ENCODE measurements around the gene CD2AP.
"Not testable (repeated sequence)": the region's sequence is repeated elsewhere in the genome, so short reads cannot be mapped to it uniquely, and the experiment has no call there.

CD2AP gene

DNA sequence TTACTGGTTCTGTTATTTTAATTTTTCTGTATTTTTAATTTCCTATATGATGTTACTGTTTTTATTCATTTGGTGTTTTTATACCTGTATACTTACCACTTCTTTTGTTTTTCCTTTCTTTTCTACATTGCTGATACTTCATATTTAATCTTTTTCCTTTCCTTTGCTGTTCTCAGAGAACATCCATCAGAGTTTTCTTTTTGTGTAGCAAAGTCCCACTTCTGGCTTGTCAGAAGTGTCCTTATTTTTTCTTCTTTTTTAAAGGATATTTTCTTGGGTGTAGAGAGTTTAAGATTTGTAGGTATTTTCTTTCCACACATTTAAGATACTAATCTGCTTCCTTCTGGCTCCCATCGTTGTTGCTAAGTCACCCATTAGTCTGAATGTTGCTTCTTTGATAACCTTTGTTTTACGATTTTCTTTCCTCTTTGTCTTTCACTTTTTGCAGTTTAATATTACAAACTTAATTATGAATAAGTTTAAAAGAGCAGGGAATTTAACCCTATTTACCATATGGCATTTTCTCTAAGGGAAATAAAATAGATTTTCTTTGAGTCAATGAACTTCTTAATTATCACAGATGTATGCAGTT, 18.5 kb downstream of the CD2AP start:
- DNase-seq (ENCODE audit: low read depth in 2 of 2) = no peak

DNA sequence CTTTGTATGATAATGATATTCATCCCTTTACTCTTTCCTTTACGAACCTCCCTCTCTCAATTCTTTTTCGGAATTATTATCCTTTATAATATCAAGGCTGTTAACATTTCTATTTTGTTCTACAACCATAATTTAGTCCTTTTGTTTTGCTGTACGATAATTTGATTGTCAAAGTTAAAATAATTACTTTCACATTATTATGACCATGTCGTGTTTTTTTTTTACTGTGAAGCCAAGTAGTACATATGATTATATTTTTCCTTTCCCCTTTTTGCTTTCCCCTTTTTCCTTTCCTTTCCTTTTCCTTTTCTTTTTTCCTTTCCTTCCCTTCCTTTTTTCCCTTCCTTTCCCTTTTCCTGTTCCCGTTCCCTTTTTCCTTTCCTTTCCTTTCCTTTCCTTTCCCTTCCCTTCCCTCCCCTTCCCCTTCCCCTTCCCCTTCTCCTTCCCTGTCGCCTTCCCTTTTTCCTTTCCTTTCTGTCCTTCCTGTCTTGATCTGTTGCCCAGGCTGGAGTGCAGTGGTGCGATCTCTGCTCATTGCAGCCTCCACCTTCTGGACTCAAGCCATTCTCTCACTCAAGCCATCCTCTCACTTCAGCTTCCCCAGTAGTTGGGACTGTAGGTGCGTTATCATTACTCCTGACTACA, 19.5 kb downstream of the CD2AP start:
- DNase-seq (ENCODE audit: low read depth in 2 of 2) = no peak

DNA sequence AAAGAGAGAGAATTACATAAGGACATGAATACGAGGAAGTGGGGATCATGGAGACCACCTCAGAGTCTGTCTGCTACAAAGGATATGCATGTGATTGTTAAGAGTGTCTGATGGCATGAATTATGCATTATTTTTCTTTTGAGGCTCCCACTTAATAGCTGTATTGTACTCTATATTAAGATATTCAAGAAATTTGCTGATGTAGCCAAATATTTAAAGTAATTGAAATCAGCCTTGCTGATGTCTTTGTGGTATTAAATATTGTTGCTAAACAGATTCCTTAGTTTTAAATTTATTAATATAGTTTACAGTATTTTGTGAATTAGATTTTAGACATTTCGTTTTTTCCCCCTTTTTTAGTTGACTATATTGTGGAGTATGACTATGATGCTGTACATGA, 25.3 kb downstream of the CD2AP start:
- DNase-seq (ENCODE audit: low read depth in 2 of 2) = no peak

DNA sequence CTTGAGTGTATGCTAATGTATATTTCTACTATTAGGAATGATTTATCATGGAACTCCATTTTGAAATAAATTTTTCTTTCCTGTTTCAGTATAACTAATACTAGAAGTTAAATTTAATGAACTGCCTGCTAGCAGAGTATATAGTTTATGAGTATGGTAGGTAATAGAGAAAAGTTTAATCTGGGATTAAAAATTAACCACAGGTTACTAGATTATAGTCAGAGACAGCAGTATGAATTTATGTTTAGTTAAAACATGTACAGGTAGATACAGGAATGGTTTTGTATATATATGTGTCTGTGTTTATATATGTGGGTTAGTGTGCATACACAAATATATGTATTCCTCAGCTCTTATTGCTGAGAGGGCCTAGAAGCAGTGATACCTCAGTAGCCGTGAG, 32.3 kb downstream of the CD2AP start:
- DNase-seq (ENCODE audit: low read depth in 2 of 2) = no peak

DNA sequence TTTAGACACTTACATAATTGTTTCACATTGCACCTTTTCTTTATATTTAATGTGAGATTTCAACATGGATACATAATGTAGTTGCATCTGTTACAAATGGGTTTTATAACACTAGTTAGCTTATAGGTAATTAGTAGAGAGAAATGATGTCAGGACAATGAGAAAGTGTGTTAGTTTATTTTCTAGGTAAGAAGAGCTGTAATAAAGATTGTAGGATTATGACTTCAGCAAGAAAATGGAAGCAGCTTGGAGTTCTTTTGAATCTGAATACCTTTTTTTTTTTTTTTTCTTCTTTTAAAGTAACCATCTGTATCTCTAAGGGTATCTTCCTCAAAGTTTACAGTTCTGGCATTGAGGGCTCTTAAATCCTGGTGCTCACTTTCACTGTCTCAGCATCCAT, 35.3 kb downstream of the CD2AP start:
- no peak for DNase-seq (ENCODE audit: low read depth in 2 of 2)

DNA sequence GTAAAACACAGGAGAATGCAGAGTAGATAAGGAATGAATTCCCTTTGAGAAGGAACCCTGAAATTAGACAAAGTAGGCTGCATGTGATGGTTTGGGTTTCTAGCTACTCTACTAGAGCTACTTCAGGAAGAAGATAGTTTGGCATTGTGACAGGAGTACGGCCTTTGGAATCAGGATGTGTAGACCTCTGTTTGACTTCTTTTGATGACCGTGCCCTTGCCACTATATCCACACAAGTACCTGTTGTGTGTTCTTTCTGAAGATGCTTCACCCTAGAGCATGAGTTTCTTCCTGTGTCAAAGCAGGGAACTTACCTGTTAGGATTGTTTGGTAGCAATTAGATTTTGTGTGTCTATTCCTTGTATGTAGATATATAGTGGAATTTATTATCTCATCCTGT, 41.7 kb downstream of the CD2AP start:
- no peak for DNase-seq (ENCODE audit: low read depth in 2 of 2)

DNA sequence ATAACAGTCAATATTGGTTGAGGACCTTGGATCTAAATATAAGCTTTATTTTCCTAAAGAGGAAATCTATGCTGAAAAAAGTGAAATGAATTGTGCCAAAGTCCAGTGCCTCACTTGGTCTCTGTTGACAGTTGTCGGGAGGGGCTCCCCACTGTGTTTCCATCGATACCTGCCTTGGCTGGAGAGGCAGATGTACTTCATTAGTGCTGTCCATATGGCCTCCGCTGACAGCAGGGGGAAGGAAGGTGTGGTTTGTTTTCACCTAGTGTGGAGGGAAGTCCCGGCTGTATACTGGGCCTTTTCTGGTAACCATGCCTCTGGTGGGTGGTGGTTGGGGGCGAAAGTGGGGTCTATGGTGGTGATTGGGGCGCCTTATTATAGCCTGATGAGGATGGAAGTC, 42.7 kb downstream of the CD2AP start:
- DNase-seq (ENCODE audit: low read depth in 2 of 2) = no peak

DNA sequence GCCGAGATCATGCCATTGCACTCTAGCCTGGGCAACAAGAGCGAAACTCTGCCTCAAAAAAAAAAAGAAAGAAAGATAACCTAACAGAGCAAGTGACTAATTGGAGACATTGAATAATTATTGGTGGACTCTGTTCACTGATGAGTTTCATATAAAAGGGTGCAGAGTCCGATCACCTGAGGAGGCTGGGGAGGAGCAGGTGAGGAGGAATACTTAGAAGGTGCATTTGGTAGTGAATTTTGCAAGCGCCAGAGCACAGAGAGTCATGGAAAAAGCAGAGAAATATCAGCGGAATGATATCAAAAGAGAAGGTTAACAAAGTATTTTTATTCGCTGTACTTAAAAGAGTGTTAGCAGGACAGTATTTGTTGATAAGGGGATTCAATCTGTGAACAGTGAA, 44.4 kb downstream of the CD2AP start:
- DNase-seq (ENCODE audit: low read depth in 2 of 2) = no peak

DNA sequence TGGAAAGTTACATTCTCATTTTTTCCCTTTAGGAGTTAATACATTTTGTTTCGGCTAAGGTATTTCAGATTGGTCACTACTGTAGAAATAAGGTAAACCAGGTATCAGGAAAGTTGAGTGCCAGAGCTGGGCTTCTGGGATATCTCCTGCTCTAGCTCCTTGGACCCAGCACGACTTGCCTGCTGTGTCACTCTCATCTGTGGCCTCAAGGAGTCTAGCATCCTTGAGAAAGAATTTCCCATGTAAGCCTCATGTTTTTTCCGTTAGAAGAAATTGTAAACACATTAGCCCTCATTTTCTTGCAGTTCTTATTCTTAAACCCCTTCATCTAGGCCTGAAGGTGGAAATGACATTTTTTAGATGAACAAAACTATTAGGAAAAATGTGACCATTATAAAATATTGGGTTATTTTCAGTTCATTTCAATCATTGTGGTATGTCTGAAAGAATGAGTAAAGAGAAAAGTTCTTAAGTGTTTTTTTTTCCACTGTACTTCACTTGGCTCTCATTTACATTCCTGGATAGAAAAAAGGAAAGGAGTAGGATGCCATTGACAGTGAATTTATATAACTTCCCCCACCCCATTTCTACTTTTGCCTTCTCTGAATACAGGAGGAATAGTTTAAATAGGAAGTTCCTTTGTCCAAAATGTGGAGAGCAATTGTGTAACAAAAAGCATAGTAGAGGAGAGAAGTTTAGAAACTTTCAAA, 46.7 kb downstream of the CD2AP start:
- DNase-seq (ENCODE audit: low read depth in 2 of 2) = no peak

DNA sequence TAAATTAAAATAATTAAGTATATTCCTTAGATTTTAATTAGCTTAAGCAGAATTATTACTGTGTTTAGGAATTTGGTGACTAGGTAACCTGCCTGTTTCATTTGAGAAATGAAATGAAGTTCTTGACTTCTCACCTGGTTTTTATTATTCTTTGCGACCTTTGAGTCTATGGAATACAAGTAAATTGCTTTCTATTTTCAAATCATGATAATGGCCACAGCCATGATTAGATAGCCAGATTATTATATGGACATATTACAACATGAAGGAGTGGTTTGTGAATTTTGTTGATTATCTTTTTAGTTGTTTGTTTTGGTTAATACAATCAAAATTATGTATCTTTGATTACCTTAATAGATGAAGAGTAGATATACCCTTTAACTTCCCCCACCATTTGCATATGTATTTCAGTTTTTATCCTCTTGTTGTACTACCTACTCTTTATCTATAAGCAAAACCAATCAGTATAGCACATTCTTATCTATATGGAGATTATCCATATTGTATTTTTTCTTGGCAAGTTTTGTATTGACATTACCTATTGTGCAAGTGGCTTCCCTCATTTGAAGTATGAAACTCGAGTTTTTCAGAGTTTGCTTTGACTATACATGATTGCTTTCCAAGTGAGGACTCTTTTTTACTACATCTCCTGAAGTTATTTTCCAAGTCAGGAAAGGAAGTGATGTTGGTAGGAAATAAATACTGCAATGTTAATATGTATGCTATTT, 47.9 kb downstream of the CD2AP start:
- DNase-seq (ENCODE audit: low read depth in 2 of 2) = no peak

DNA sequence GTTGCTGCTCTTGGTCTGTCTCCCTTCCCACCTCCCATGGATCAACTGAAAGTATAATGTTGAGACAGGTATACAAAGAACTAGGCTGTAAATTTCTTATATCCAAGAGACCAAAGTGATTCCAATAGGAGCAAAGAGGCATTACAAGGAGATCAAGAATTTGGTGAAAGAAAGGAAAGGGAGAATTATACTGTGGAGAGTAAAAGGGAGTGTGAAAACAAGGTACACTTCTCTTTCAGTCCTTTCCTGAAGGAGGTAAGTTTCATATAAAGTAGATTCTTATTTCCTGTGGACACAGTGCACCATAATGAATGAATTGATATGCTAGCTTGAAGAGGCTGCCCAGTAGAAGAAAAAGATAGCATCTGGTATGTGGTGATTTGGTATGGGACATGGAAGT, 49.7 kb downstream of the CD2AP start:
- DNase-seq (ENCODE audit: low read depth in 2 of 2) = no peak

DNA sequence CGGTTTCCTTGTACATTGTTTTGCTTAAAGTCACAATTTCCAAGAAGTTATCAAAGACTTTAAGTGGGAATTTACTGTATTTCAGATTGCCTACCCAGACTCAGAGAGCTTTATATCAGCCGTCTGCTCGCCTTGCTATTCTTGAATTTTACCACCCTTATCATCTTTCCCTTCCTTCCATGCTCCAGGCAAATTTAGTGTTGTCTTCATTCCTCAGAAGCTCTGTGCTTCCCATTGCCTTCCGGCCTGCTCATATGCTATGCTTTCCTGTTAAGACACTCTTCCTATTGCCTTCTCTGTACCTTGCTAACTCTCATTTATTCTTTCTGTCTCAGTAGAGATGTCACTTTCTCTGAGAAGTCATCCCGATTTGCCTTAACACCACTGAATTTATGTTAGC, 52.1 kb downstream of the CD2AP start:
- no peak for DNase-seq (ENCODE audit: low read depth in 2 of 2)

DNA sequence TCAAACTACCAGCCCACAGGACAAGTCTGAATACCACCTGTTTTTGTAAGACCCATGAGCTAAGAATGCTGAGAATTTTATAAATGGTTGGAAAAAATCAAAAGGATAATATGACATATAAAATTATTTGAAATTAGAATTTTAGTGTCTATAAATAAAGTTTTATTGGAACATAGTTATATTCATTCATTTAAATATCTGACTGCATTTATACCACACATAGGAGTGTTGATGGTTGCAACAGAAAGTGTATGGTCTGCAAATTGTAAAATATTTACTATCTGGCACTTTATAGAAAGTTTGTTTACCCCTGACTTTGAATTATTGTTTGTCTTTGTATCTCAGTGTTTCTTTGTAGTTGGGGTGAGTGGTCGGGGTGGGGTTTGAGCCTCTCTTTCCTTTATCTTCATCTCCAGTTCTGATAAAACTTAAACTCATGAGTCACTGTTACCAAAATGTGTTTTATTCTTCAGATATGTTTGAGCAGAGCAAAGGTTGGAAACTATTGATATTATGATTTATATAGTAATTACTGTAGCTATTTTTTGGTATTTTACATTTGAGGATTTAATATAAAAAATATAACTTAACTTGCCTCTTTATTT, 55.5 kb downstream of the CD2AP start:
- DNase-seq (ENCODE audit: low read depth in 2 of 2) = no peak

DNA sequence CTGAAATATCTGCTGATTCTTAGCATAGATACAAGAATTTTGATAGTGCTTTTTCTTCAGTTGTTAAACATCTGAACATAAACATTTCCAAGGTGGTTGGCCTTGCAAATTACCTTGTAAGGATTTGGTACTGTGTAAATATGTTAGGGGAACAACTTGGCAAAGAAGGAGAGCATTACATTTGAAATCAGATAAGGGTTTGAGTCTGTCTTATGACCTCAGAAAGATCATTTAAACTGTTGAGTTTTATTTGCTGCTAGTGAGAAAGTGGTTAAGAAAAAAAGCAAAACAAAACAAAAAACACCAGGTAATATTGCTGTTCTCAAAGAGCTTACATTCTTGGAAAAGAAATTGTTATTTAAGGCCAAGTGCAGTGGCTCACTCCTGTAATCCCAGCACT, 56.5 kb downstream of the CD2AP start:
- DNase-seq (ENCODE audit: low read depth in 2 of 2) = no peak

DNA sequence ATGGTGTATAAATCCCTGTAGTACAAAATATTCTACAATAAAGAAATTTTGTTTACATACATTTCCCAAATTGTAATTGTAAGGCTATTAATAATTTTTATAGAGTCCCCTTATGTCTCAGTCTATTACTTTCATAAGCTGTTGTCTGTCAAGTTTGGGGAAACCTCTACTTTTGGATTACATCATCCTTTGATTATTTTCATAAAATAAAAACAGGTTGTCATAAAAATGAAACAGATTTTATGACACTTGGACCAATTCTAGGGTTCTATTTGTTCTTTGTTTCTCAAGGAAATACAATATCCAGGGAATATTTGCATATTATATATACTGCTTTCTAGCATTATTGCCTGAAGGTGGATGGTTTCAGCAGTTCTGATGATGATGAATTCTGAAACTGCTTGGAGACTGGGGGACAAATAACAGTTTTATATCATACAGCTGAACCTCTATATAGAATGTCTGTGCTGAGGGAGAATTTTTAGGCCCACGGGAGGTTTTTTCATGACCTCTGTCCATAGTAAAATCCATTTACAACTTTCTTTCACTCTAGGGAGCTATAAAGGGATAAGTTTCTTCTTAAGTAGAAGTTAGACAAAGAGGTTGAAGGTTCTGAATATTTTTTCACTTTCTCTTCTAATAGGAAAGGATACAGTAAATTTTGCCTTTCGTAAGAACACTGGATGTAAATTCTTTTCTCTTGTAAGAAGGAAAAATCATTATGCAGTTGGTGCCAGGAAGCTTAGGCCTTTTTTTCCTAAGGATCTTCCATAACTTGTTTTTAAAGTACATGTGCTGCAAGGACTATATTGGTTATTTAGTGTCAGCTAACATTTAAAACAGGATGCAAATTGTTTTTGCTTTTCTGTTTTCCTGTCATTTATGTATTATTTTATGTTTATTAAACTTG, 58.0 kb downstream of the CD2AP start:
- DNase-seq (ENCODE audit: low read depth in 2 of 2) = no peak

DNA sequence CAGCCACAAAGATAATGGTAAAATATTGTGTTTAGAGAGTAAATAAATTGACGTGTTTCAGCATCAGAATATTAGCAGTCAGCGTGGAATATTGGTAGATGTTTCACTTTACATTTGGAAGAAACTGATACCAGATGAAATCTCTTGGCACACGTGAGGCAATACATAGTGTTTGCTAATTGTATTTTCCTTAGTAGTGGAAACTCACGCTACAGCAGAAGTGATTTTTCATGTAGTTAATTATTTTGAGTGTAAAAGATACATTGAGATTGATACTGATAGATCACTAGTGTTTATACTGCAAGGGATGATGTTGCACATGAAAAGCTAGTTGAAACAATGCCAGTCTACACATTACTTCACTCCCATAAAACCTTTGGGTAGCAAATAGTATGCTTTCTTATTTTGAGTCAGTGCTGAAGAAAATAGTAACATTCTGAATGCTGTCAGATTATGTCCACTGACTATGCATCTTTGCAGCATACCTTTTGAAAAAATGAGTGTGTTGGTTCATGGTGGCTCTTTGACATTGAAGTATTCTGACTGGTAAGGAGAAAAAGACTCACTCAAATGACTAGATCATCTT, 59.3 kb downstream of the CD2AP start:
- no peak for DNase-seq (ENCODE audit: low read depth in 2 of 2)

DNA sequence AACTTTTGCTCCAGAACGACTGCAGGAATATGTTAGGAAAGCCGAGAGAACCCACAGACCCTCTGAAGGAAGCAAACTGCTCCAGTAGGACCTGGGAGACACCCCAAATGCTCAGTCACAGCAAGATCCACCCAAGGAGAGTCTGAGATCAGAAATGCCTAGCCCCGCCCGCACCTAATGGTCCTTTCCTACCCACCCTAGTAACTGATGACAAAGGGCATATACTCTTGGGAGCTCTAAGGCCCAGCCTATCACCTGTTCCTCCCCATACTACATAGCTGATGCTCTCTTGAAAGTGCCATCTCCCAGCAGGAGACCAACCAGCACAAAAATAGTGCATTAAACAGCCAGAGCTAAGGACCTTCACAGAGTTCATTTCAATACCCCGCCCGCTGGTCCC, 67.6 kb downstream of the CD2AP start:
- no peak for DNase-seq (ENCODE audit: low read depth in 2 of 2)

DNA sequence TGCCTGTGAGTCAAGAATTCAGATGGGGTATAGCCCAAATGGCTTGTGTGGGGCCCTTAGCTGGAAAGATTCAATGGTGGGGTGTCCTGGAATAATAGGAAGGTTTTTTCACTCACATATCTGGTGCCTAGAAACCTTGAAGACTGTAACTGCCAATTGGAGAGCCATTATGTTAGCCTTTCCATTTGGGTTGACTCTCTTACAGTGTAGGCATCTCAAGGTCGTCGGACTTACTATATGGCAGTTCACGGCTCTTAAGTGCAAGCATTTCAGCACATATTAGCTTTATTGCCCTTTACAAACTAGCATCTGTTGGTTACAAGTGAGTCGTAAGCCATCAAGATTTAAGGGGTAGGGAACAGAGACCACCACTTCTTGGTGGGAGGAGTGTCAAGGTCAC, 74.1 kb downstream of the CD2AP start:
- no peak for DNase-seq (ENCODE audit: low read depth in 2 of 2)

DNA sequence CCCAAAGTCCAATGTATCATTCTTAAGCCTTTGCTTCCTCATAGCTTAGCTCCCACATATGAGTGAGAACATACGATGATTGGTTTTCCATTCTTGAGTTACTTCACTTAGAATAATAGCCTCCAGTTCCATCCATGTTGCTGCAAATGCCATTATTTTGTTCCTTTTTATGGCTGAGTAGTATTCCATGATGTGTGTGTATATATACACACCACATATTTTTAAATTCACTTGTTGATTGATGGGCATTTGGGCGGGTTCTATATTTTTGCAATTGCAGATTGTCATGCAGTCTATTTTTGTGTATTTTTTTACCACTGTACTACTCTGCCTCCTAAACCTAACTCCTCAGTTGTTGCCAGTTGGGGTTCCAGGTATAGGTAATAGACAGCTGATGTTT, 74.7 kb downstream of the CD2AP start:
- DNase-seq (ENCODE audit: low read depth in 2 of 2) = no peak

DNA sequence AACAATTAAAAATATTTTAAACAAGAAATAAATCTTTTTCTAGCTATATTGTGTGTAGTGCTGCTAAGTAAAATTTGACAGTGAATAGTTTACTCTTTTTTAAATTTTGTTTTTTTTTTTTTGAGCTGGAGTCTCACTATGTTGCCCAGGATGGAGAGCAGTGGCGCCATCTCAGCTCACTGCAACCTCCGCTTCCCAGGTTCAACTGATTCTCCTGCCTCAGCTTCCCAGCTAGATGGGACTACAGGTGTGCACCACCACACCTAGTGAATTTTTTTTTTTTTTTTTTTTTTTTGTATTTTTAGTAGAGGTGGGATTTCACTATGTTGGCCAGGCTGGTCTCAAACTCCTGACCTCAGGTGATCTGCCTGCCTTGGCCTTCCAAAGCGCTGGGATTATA, 75.7 kb downstream of the CD2AP start:
- DNase-seq (ENCODE audit: low read depth in 2 of 2) = not testable (repeated sequence)

DNA sequence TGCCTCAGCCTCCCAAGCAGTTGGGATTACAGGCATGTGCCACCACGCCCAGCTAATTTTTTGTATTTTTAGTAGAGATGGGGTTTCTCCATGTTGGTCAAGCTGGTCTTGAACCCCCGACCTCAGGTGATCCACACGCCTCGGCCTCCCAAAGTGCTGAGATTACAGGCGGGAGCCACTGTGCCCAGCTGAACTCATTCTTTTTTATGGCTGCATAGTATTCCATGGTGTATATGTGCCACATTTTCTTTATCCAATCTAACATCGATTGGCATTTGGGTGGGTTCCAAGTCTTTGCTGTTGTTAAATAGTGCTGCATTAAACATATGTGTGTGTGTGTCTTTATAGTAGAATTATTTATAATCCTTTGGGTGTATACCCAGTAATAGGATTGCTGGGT, 78.9 kb downstream of the CD2AP start:
- DNase-seq (ENCODE audit: low read depth in 2 of 2) = not testable (repeated sequence)
